IMR-90 (cell line): ENCODE results near the gene AFG3L2. TPM values are rescaled to one million over a fixed set of nuclear protein-coding genes. Genes with fewer than 3 reads are reported as not detected.
A peak's percentile ranks its signal among the peaks of the same experiment; 100 is the strongest.

Experiments
- ATAC-seq: fragments of 200-7000 bp; cut with Tn5 transposase; 2 replicates; pipeline ENCODE4 v1.9.1; 2020; ENCODE audit warnings: low read depth, mild to moderate bottlenecking, moderate library complexity
- BruUV-seq: library from RNA; stranded (reverse); fragments of 400-500 nt; replicated peaks from 2 replicates; lab custom pipeline; 2021; lab: Mats Ljungman, UMichigan
- CTCF ChIA-PET: fragments of 300-600 bp; formaldehyde crosslinking; extraction: SDS; loops from one replicate; lab custom pipeline; 2021; ENCODE audit warnings: antibody characterized with exemption; lab: Yijun Ruan, JAX
- POLR2A ChIA-PET: fragments of 300-600 bp; sonication (Branson Sonifier 250); formaldehyde crosslinking; loops from one replicate; lab custom pipeline; 2022; ENCODE audit warnings: antibody characterized with exemption; ENCODE audit not compliant: unreplicated experiment; lab: Charles Lee
- DNase-seq: peaks from one replicate; pipeline ENCODE4 v3.0.0; 2013
- H2AFZ ChIP-seq: replicated peaks from 2 replicates; pipeline ENCODE3; 2013; ENCODE audit warnings: low read length, mild to moderate bottlenecking; ENCODE audit not compliant: poor library complexity
- H2AK5ac ChIP-seq: 2 replicates; pipeline ENCODE4 v1.6.1; 2013; ENCODE audit warnings: low read depth, low read length, inconsistent platforms
- H2AK9ac ChIP-seq: replicated peaks from 2 replicates; pipeline ENCODE3; 2013; ENCODE audit warnings: mild to moderate bottlenecking, low read depth, low read length, moderate library complexity; ENCODE audit not compliant: poor library complexity
- H2BK120ac ChIP-seq: 2 replicates; pipeline ENCODE4 v1.6.1; 2013; ENCODE audit warnings: low read depth, low read length, inconsistent platforms
- H2BK15ac ChIP-seq: 3 replicates; pipeline ENCODE4 v1.6.1; 2013; ENCODE audit warnings: low read depth, low read length, inconsistent platforms
- H2BK20ac ChIP-seq: 2 replicates; pipeline ENCODE4 v1.6.1; 2013; ENCODE audit warnings: low read depth, mild to moderate bottlenecking, inconsistent platforms, low read length, moderate library complexity
- H2BK5ac ChIP-seq: 2 replicates; pipeline ENCODE4 v1.6.1; 2013; ENCODE audit warnings: mild to moderate bottlenecking, low read depth, low read length, inconsistent platforms; ENCODE audit not compliant: poor library complexity, severe bottlenecking
- H3K14ac ChIP-seq: replicated peaks from 2 replicates; pipeline ENCODE4 v1.6.1; 2013; ENCODE audit warnings: low read depth, low read length, inconsistent platforms
- H3K18ac ChIP-seq: 2 replicates; pipeline ENCODE4 v1.6.1; 2013; ENCODE audit warnings: low read depth, low read length, control low read depth
- H3K23ac ChIP-seq: 2 replicates; pipeline ENCODE4 v1.6.1; 2013; ENCODE audit warnings: low read depth, low read length, inconsistent platforms
- H3K27ac ChIP-seq: 2 replicates; pipeline ENCODE4 v1.5.1; 2013; ENCODE audit warnings: mild to moderate bottlenecking, control low read depth, low read length; ENCODE audit not compliant: insufficient read depth
- H3K27me3 ChIP-seq: 2 replicates; pipeline ENCODE4 v1.6.1; 2013; ENCODE audit warnings: low read length; ENCODE audit not compliant: control insufficient read depth, insufficient read depth
- H3K36me3 ChIP-seq: 2 replicates; pipeline ENCODE4 v1.6.1; 2013; ENCODE audit warnings: low read length, mixed read lengths; ENCODE audit not compliant: control insufficient read depth, insufficient read depth
- H3K4ac ChIP-seq: 2 replicates; pipeline ENCODE4 v1.6.1; 2013; ENCODE audit warnings: low read depth, low read length, inconsistent platforms
- H3K4me1 ChIP-seq: 2 replicates; pipeline ENCODE4 v1.6.1; 2013; ENCODE audit warnings: low read length, mixed read lengths; ENCODE audit not compliant: control insufficient read depth, insufficient read depth
- H3K4me2 ChIP-seq: 2 replicates; pipeline ENCODE4 v1.6.1; 2013; ENCODE audit warnings: low read depth, mild to moderate bottlenecking, control low read depth, low read length, moderate library complexity
- H3K4me3 ChIP-seq: 2 replicates; pipeline ENCODE4 v1.5.1; 2013; ENCODE audit warnings: low read depth, mild to moderate bottlenecking, control low read depth, low read length, moderate library complexity; ENCODE audit not compliant: insufficient read depth
- H3K56ac ChIP-seq: 2 replicates; pipeline ENCODE4 v1.6.1; 2013; ENCODE audit warnings: low read length, inconsistent platforms; ENCODE audit not compliant: insufficient read depth; ENCODE audit errors: extremely low read depth
- H3K79me1 ChIP-seq, 2 experiments: 2 replicates each; pipeline ENCODE4 v1.6.1; 2013; ENCODE audit warnings: low read length in 2 of 2, inconsistent platforms in 1 of 2, low read depth in 1 of 2
- H3K9ac ChIP-seq: 2 replicates; pipeline ENCODE4 v1.6.1; 2013; ENCODE audit warnings: low read depth, low read length, control low read depth
- H3K9me1 ChIP-seq: 2 replicates; pipeline ENCODE4 v1.6.1; 2013; ENCODE audit warnings: low read length, inconsistent platforms; ENCODE audit not compliant: insufficient read depth
- H3K9me3 ChIP-seq: 2 replicates; pipeline ENCODE4 v1.6.1; 2013; ENCODE audit warnings: low read length; ENCODE audit not compliant: control insufficient read depth, insufficient read depth
- H4K20me1 ChIP-seq: 2 replicates; pipeline ENCODE4 v1.6.1; 2013; ENCODE audit warnings: low read length, inconsistent platforms; ENCODE audit not compliant: insufficient read depth
- H4K5ac ChIP-seq: 2 replicates; pipeline ENCODE4 v1.6.1; 2013; ENCODE audit warnings: mild to moderate bottlenecking, low read depth, low read length, control low read depth
- H4K8ac ChIP-seq, 2 experiments: 2 replicates each; pipeline ENCODE4 v1.6.1; 2013; ENCODE audit warnings: low read depth in 2 of 2, low read length in 2 of 2, control low read depth in 1 of 2, inconsistent platforms in 1 of 2
- H4K91ac ChIP-seq: 2 replicates; pipeline ENCODE4 v1.6.1; 2013; ENCODE audit warnings: low read depth, low read length, inconsistent platforms; ENCODE audit not compliant: insufficient read depth
- CEBPB ChIP-seq: IDR thresholded peaks from 2 replicates; pipeline ENCODE4 v1.6.1; 2012; ENCODE audit warnings: low read depth, low read length, improper control_type of control experiment
- CHD1 ChIP-seq: IDR thresholded peaks from 2 replicates; pipeline ENCODE4 v1.6.1; 2012; ENCODE audit warnings: low read depth, low read length, improper control_type of control experiment
- FOS ChIP-seq: fragments of 150-350 bp; IDR thresholded peaks from 2 replicates; pipeline ENCODE4 v1.6.1; 2016; ENCODE audit warnings: low read depth, low read length
- MAFK ChIP-seq: IDR thresholded peaks from 2 replicates; pipeline ENCODE4 v1.6.1; 2012; ENCODE audit warnings: low read depth, low read length, improper control_type of control experiment
- MAZ ChIP-seq: IDR thresholded peaks from 2 replicates; pipeline ENCODE4 v1.6.1; 2012; ENCODE audit warnings: low read depth, mild to moderate bottlenecking, low read length, improper control_type of control experiment, moderate library complexity, borderline replicate concordance
- NFE2L2 ChIP-seq: fragments of 150-350 bp; IDR thresholded peaks from 2 replicates; pipeline ENCODE4 v1.6.1; 2016; ENCODE audit warnings: low read depth, mild to moderate bottlenecking, low read length
- POLR2A ChIP-seq: IDR thresholded peaks from 2 replicates; pipeline ENCODE4 v1.6.1; 2012; ENCODE audit warnings: mild to moderate bottlenecking, low read depth, low read length
- RFX5 ChIP-seq: IDR thresholded peaks from 2 replicates; pipeline ENCODE4 v1.8.0; 2012; ENCODE audit warnings: low read depth, mild to moderate bottlenecking, low read length, moderate library complexity
- WGBS, 2 experiments: methylation state at CpG; one replicate each; pipeline versions ENCODE4 v1.1.5 to v1.1.7; 2013; ENCODE audit warnings: missing lambda C conversion rate in 2 of 2; ENCODE audit not compliant: insufficient read length in 1 of 2; ENCODE audit errors: extremely low coverage in 2 of 2; 5-methylcytosine and 5-hydroxymethylcytosine counted together
- dilution Hi-C: fragments of 300-500 bp; cut with HindIII; formaldehyde crosslinking; loops from one replicate; pipeline ENCODE4 v1.14.3; 2018; ENCODE audit warnings: low sequenced_read_pairs; ENCODE audit not compliant: unreplicated experiment
- in situ Hi-C: fragments of 300-500 bp; cut with MboI; formaldehyde crosslinking; loops from 3 replicates; pipeline ENCODE4 v1.14.3; 2019; ENCODE audit warnings: low sequenced_read_pairs, inconsistent platforms, mixed read lengths
- intact Hi-C: fragments of 100-400 bp; cut with micrococcal nuclease; formaldehyde crosslinking; loops from 2 replicates; pipeline ENCODE4 v1.10.0; 2022
- polyA plus RNA-seq, 3 experiments: library from polyadenylated mRNA; depleted of rRNA; stranded (reverse); fragments of >200 nt; gene quantifications; 2 replicates each; pipeline ENCODE4 v1.2.3, GENCODE V29; 2012; ENCODE audit warnings: low replicate concordance in 1 of 3
- total RNA-seq: library from RNA; depleted of rRNA; stranded (reverse); fragments of >200 nt; gene quantifications from 2 replicates; pipeline ENCODE4 v1.2.3, GENCODE V29; 2012

Gene AFG3L2
- total and polyA plus RNA-seq, 2 of the 4 experiments (the other 2 are of a cell fraction) = 26.9 to 37.6 TPM

- TF ChIP-seq MAFK (no peak), NFE2L2 (no peak), MAZ (peak; percentile 93; the same call in 1 of the 2 replicates), FOS (no peak), POLR2A (peak; percentile 94), RFX5 (no peak), CEBPB (no peak)
These were observed at the start of gene AFG3L2 (continued) for GRCh38 chr18:12376754-12377555.

DNA sequence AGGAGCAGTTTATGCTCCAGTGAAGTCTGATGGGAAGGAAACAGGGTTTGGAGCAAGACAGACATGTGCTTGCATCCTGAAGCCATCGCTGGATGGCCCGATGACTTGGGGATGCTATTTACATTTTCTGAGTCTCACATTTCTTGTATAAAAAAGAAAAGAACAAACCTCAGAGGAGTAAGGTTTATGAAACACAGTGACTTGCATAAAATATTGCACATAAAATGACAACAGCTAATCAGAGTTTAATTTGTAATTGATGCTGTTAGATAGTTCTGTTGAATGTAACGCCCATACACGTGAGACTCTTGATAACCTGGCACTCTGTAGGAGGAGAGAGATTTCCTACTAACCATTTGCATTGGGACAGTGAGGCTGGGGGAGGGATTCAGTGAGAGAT, 47.2 kb upstream of the AFG3L2 start:
- H4K91ac ChIP-seq = no peak overlapping the region
- H3K23ac ChIP-seq = no peak overlapping the region
- BruUV-seq = no TSS peak
- peaks cover 6% of the 10 kb centered on the region for H3K9me3 ChIP-seq
- H3K9me1 ChIP-seq = peaks cover 3% of the 10 kb centered on the region; the same call in 1 of the 2 replicates
- no peak overlapping the region for H2BK20ac ChIP-seq
- TF ChIP-seq NFE2L2 (peak; percentile 51), CHD1 (no peak), CEBPB (no peak)
- H3K79me1 ChIP-seq = peaks cover 3 to 7% of the 10 kb centered on the region in 2 experiments; a peak in 2 of 4 replicates
- H3K4me2 ChIP-seq = no peak overlapping the region
- H3K4ac ChIP-seq = no peak overlapping the region
- H3K18ac ChIP-seq = no peak overlapping the region
- H4K20me1 ChIP-seq = no peaks in the 10 kb centered on the region
- H4K5ac ChIP-seq = no peak overlapping the region
- H2BK15ac ChIP-seq = no peak overlapping the region
- no peak overlapping the region for H3K14ac ChIP-seq
- no peak overlapping the region for H2AK9ac ChIP-seq
- no peak overlapping the region for H4K8ac ChIP-seq
- no peak overlapping the region for H3K4me3 ChIP-seq
- no peak overlapping the region for H2BK120ac ChIP-seq
- intact Hi-C loops = no loop called here
- 0 out of 2 replicates have a peak, but pooled peaks cover 2% of the 10 kb centered on the region for H3K4me1 ChIP-seq
- no peak overlapping the region for H3K56ac ChIP-seq
- DNase-seq = no peak
- H2AFZ ChIP-seq = no peak overlapping the region
- no peak overlapping the region for H3K9ac ChIP-seq
- ChIA-PET CTCF (interaction anchor here (0.6 kb wide), 1 partner anchor 32 kb away, joined by 6 read pairs; no protein-coding TSS in a partner anchor), POLR2A (interaction anchor here (0.9 kb wide), 1 partner anchor 27 kb away, joined by 5 read pairs; no protein-coding TSS in a partner anchor)
- WGBS, 2 experiments = no CpG with 5 or more reads among the region's 4 CpGs
- no peaks in the 10 kb centered on the region for H3K27me3 ChIP-seq
- dilution Hi-C loops = no loop called here
- H3K27ac ChIP-seq = no peak overlapping the region
- ATAC-seq = no peak
- in situ Hi-C loops = no loop called here
- H2AK5ac ChIP-seq = no peak overlapping the region
- H2BK5ac ChIP-seq = no peak overlapping the region
- peaks cover 19% of the 10 kb centered on the region for H3K36me3 ChIP-seq
